ENCODE results near the gene IFNGR2.
A peak's percentile ranks its signal among the peaks of the same experiment; 100 is the strongest.
"Not testable (repeated sequence)": the region's sequence is repeated elsewhere in the genome, so short reads cannot be mapped to it uniquely, and the experiment has no call there.

The IFNGR2 gene

GRCh38 chr21:33437140-33437539 lies 33.9 kb downstream of the IFNGR2 start:
- no peak for DNase-seq

- DNase-seq, result no peak
Measured at GRCh38 chr21:33441489-33442477, 38.6 kb downstream of the IFNGR2 start.

- DNase-seq, result no peak
Measured at GRCh38 chr21:33443194-33443593, 40.0 kb downstream of the IFNGR2 start.

GRCh38 chr21:33444499-33444898 lies 41.3 kb downstream of the IFNGR2 start:
- DNase-seq, result no peak

- not testable (repeated sequence) for DNase-seq
Measured at GRCh38 chr21:33446620-33447019, 43.4 kb downstream of the IFNGR2 start.

- DNase-seq, result no peak
Measured at GRCh38 chr21:33449616-33450015, 46.4 kb downstream of the IFNGR2 start.

- no peak for DNase-seq
Measured at GRCh38 chr21:33451634-33452071, 48.4 kb downstream of the IFNGR2 start.

- no peak for DNase-seq
Measured at GRCh38 chr21:33452362-33452761, 49.1 kb downstream of the IFNGR2 start.

GRCh38 chr21:33455686-33456446 lies 52.7 kb downstream of the IFNGR2 start:
- DNase-seq, result no peak

- no peak for DNase-seq
Measured at GRCh38 chr21:33458861-33459260, 55.6 kb downstream of the IFNGR2 start.

- DNase-seq, result no peak
Measured at GRCh38 chr21:33461538-33462250, 58.5 kb downstream of the IFNGR2 start.

- not testable (repeated sequence) for DNase-seq
Measured at GRCh38 chr21:33469183-33469582, 66.0 kb downstream of the IFNGR2 start.

- no peak for DNase-seq
Measured at GRCh38 chr21:33470701-33471100, 67.5 kb downstream of the IFNGR2 start.

GRCh38 chr21:33473344-33473743 lies 70.1 kb downstream of the IFNGR2 start:
- DNase-seq, result no peak

- DNase-seq, result no peak
Measured at GRCh38 chr21:33477066-33477465, 73.9 kb downstream of the IFNGR2 start.

GRCh38 chr21:33478182-33478581 lies 75.0 kb downstream of the IFNGR2 start:
- DNase-seq, result no peak

GRCh38 chr21:33478935-33479678 lies 75.9 kb downstream of the IFNGR2 start:
- peak in 21 of 51 donors; percentile 2 to 63 (median 25) for DNase-seq

- peak; percentile 65 to 99 (median 96) for DNase-seq
Measured at GRCh38 chr21:33479679-33480480, 76.7 kb downstream of the IFNGR2 start, which contains the start of gene TMEM50B. TMEM50B (minus strand) TSS chr21:33479974; CDS start chr21:33468885, 11,089 bp downstream.

GRCh38 chr21:33480481-33481103 lies 77.4 kb downstream of the IFNGR2 start:
- no peak for DNase-seq
